Activated CD4-positive, alpha-beta T cell treated with anti-CD3 and anti-CD28 coated beads, Interleukin-2, amount 10 ng/mL, durations not matched to agents 7 days and 5 days (primary cell): ENCODE measurements around the gene RASL10A. TPM values are rescaled to one million over a fixed set of nuclear protein-coding genes. Genes with fewer than 3 reads are reported as not detected.
"Not testable (repeated sequence)": the region's sequence is repeated elsewhere in the genome, so short reads cannot be mapped to it uniquely, and the experiment has no call there.

Experiments
- CTCF ChIA-PET: fragments of 350-600 bp; sonication (Branson Sonifier 250); formaldehyde crosslinking; loops from one replicate; lab custom pipeline; 2021; ENCODE audit warnings: antibody characterized with exemption; lab: Charles Lee
- POLR2A ChIA-PET: fragments of 350-600 bp; sonication (Branson Sonifier 250); formaldehyde crosslinking; loops from one replicate; lab custom pipeline; 2021; ENCODE audit warnings: antibody characterized with exemption; lab: Charles Lee
- DNase-seq: peaks from one replicate; pipeline ENCODE4 v3.0.0-alpha.2; 2020
- H3K27ac Mint-ChIP-seq: one replicate; pipeline ENCODE4 v1.8.0; 2021; ENCODE audit warnings: mild to moderate bottlenecking, moderate library complexity, mixed read lengths
- H3K27me3 Mint-ChIP-seq: one replicate; pipeline ENCODE4 v1.8.0; 2021; ENCODE audit warnings: mixed read lengths
- H3K36me3 Mint-ChIP-seq: one replicate; pipeline ENCODE4 v1.8.0; 2021; ENCODE audit warnings: low read depth, mixed read lengths
- H3K4me1 Mint-ChIP-seq: one replicate; pipeline ENCODE4 v1.8.0; 2021; ENCODE audit warnings: mixed read lengths
- H3K4me3 Mint-ChIP-seq: one replicate; pipeline ENCODE4 v1.8.0; 2021; ENCODE audit warnings: mild to moderate bottlenecking, moderate library complexity, mixed read lengths
- H3K9me3 Mint-ChIP-seq: one replicate; pipeline ENCODE4 v1.8.0; 2021; ENCODE audit warnings: mixed read lengths
- total RNA-seq, 2 experiments: library from RNA; stranded (reverse); gene quantifications; one replicate each; pipeline ENCODE4 v1.2.3, GENCODE V29; 2021

Gene RASL10A, protein sequence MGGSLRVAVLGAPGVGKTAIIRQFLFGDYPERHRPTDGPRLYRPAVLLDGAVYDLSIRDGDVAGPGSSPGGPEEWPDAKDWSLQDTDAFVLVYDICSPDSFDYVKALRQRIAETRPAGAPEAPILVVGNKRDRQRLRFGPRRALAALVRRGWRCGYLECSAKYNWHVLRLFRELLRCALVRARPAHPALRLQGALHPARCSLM
- under 1 TPM; 0.37 to 0.92 TPM for total RNA-seq

DNA sequence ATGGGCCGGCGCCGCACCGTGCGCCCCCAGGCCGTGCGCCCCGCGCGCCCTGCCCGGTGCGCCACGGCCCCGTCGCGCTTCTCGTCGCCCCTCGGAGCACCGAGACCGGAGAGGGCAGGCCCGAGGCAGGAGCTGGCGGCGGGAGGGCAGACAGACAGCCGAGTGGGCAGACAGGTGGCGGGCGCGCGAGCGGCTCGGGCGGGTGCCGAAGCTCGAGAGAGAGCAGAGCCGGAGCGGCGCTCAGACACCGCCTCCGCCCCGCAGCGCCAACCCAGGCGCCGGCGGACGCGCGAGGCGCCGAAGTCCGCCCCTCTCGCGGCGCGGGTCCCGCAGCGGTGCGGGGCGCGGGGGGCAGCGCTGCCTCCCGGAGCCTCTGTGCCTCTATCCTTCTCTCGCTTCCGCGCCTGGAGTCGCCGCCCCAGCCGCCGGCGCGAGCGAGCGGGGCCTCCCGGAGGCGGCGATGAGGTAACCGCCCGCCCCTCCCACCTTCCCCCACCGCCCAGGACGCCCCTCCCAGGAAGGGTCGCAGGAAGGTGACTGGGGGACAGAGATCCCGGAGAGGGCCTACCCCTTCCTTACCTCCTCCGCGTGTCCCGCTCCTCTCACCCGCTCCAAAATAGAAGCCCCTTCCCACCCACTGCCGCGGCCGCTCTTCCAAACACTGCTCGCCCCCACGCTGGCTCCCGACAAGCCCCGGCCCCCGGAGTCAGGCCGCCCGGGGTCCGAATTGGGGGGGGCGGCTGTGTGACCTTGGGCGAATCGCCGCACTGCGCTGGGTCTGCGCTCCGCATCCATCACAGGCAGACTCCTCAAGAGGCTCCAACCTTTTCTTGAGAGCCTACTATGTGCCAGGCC lies at the start of gene RASL10A:
TSS of gene RASL10A (minus strand) at position 412 of the 855 bp plus-strand sequence. CDS start 451 bp downstream, outside the sequence.
- Mint-ChIP-seq H3K4me1 (peaks cover 19% of the 10 kb centered on the region), H3K9me3 (no peaks in the 10 kb centered on the region), H3K4me3 (peak within 1 kb of the TSS; percentile 20), H3K36me3 (peaks cover 2% of the 10 kb centered on the region), H3K27ac (peak within 1 kb of the TSS; percentile 73), H3K27me3 (peaks cover 45% of the 10 kb centered on the region)
- POLR2A ChIA-PET: no interaction called here
- DNase-seq: no peak
- CTCF ChIA-PET: no interaction called here

DNA sequence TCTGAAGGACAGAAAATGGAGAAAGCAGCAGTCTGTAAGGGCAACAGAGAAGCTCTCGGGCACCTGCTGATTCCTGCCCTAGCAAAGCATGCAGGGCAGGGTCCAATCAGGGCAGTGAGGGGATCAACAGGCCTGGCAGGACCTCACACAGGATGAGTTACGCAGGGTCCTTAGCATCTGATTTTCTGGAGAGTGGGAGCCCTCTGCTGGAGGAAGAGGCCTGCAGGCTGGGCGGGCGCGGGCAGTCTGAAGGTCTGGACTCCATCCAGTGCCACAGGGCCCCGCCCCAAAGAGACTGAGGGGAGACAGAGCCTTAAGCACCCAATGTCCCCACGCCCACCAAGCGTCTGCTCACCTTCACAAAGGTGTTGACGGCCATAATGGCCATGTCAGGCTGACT lies 44.0 kb upstream of the RASL10A start:
- Mint-ChIP-seq H3K27ac (no peak overlapping the region), H3K4me3 (no peak overlapping the region), H3K4me1 (no peaks in the 10 kb centered on the region), H3K27me3 (no peaks in the 10 kb centered on the region), H3K36me3 (peaks cover 21% of the 10 kb centered on the region), H3K9me3 (no peaks in the 10 kb centered on the region)
- ChIA-PET POLR2A (no interaction called here), CTCF (interaction anchor here (1.5 kb wide), 1 partner anchor 15 kb away, joined by 5 read pairs; no protein-coding TSS in a partner anchor)
- no peak for DNase-seq

DNA sequence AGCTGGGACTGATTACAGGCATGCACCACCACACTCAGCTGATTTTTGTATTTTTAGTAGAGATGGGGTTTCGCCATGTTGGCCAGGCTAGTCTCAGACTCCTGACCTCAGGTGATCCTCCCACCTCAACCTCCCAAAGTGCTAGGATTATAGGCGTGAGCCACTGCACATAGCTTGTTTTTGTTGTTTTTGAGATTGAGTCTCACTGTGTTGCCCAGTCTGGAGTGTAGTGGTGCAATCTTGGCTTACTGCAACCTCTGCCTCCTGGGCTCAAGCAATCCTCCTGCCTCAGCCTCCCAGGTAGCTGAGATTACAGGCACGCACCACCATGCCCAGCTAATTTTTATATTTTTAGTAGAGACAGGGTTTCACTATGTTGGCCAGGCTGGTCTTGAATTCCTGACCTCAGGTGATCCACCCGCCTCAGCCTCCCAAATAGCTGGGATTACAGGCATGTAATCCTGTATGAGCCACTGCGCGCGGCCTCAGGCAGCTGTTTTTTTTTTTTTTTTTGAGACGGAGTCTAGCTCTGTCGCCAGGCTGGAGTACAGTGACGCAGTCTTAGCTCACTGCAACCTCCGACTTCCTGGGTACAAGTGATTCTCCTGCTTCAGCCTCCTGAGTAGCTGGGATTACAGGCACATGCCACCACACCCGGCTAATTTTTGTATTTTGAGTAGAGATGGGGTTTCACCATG lies 41.8 kb upstream of the RASL10A start:
- H3K4me1 Mint-ChIP-seq, H3K27ac Mint-ChIP-seq, H3K4me3 Mint-ChIP-seq, H3K27me3 Mint-ChIP-seq, DNase-seq, POLR2A ChIA-PET, H3K9me3 Mint-ChIP-seq: not testable (repeated sequence)
- CTCF ChIA-PET: interaction anchor here (1.1 kb wide), 1 partner anchor 12 kb away, joined by 6 read pairs; no protein-coding TSS in a partner anchor
- peaks cover 24% of the 10 kb centered on the region for H3K36me3 Mint-ChIP-seq

DNA sequence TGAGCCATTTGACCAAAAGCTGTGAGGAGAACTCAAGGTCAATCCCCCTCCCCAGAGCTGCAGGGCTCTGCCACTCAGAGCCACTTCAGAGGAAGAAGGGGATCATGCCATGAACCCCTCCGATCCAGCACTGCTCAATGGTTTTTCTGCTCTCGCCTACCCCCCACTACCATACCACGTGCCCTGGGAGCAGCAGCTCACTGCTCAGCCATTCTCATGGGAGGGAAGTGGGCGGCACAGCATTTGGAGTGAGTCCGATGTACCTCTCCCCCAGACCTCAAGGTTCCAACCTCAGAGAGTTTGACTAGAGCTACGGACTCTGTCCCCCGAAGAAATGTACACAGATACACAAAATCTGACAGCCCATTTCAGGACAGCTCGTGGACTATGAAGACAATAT lies 38.4 kb upstream of the RASL10A start:
- ChIA-PET POLR2A (no interaction called here), CTCF (interaction anchor here (1.1 to 2.1 kb wide), 2 partner anchors 9 to 17 kb away, joined by 4 to 10 read pairs; no protein-coding TSS in a partner anchor)
- Mint-ChIP-seq H3K27me3 (no peaks in the 10 kb centered on the region), H3K27ac (no peak overlapping the region), H3K4me3 (no peak overlapping the region), H3K4me1 (no peaks in the 10 kb centered on the region), H3K9me3 (no peaks in the 10 kb centered on the region), H3K36me3 (peaks cover 33% of the 10 kb centered on the region)
- no peak for DNase-seq

DNA sequence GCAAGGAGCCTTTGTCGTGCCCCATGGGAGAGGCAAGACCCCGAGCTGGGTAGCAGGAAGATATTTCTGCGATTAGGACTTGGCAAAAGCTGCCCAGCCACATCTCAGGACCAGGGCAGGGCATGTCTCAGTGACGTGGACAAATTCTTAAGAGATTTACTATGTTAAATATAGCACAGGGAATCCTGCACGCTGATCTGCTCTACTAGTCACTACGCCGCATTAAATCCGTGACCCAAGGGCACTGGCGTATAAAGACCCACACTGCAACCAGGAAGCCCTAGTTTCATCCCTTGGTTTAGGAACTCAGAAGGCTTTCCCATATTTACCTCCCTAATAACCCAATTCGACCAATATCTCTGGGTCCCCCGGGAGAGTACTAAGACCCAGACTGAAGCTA lies 37.8 kb upstream of the RASL10A start:
- no peaks in the 10 kb centered on the region for H3K4me1 Mint-ChIP-seq
- H3K36me3 Mint-ChIP-seq: peaks cover 33% of the 10 kb centered on the region
- CTCF ChIA-PET: interaction anchor here (1.1 kb wide), 1 partner anchor 16 kb away, joined by 4 read pairs; no protein-coding TSS in a partner anchor
- H3K4me3 Mint-ChIP-seq: no peak overlapping the region
- POLR2A ChIA-PET: no interaction called here
- H3K27me3 Mint-ChIP-seq: no peaks in the 10 kb centered on the region
- DNase-seq: no peak
- no peak overlapping the region for H3K27ac Mint-ChIP-seq
- H3K9me3 Mint-ChIP-seq: no peaks in the 10 kb centered on the region

DNA sequence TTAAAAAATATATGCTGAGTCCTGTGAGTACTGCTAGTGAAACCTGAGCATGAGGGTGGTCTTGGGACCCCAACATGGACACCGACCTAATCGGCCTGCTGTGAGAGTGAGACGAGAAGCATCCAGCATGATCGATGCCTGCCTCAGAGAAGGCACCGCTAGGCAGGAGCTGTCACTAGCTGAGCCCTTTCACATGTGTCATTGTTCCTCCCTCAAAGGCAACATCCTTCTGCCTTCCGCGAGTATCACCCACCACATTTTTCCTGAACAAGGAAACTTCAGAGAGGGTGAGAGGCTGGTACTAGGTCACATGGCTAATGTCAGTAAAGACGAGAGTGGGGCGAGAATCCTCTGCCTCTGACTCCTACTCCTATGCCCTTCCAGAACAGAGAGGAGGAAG lies 37.3 kb upstream of the RASL10A start:
- ChIA-PET CTCF (no interaction called here), POLR2A (no interaction called here)
- H3K36me3 Mint-ChIP-seq: peaks cover 32% of the 10 kb centered on the region
- no peak overlapping the region for H3K27ac Mint-ChIP-seq
- H3K9me3 Mint-ChIP-seq: no peaks in the 10 kb centered on the region
- no peaks in the 10 kb centered on the region for H3K27me3 Mint-ChIP-seq
- H3K4me3 Mint-ChIP-seq: no peak overlapping the region
- DNase-seq: no peak
- no peaks in the 10 kb centered on the region for H3K4me1 Mint-ChIP-seq

DNA sequence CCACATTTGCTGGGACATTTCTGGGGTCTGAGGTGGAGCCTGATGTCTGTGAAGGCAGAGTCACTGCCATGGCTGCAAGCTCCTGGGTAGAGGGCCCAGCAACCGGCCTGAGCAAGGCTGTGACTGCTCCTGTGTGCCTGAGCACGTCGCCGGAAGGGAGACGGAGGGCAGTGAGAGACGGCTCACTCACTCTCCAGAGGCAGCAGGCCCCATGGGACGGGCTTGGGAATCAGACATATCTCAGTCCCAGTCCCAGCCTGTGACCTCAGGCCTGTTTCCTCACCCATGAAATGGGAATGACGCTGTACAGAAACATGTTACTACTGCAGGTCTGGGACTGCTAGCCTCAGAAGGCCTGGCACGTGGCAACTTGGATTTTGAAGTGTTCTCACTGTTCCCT lies 36.4 kb upstream of the RASL10A start:
- CTCF ChIA-PET: no interaction called here
- Mint-ChIP-seq H3K4me3 (no peak overlapping the region), H3K27me3 (no peaks in the 10 kb centered on the region), H3K36me3 (peaks cover 35% of the 10 kb centered on the region), H3K4me1 (no peaks in the 10 kb centered on the region), H3K27ac (no peak overlapping the region), H3K9me3 (no peaks in the 10 kb centered on the region)
- no peak for DNase-seq
- POLR2A ChIA-PET: no interaction called here

DNA sequence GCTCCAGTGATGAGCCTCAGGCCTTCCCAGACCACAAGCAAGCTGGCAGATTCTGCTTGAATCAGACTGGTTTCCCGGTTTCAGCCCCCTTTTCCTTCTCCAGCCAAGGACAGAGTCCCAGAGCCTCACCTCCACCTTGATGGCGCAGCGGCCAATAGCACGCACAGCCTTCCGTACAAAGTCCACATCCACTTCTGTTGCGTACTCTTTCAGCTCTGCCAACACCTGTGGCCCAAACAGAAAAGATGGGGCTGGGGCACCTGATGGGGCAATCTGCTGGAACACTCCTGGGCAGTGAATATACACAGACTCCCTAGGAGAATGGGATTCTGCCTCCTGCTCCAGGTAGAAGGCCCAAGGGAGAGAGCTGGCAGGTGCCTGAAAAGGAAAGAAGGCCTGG lies 35.5 kb upstream of the RASL10A start:
- CTCF ChIA-PET: no interaction called here
- H3K36me3 Mint-ChIP-seq: peaks cover 40% of the 10 kb centered on the region
- no peaks in the 10 kb centered on the region for H3K4me1 Mint-ChIP-seq
- no peak overlapping the region for H3K27ac Mint-ChIP-seq
- no peak overlapping the region for H3K4me3 Mint-ChIP-seq
- POLR2A ChIA-PET: no interaction called here
- no peaks in the 10 kb centered on the region for H3K9me3 Mint-ChIP-seq
- no peak for DNase-seq
- no peaks in the 10 kb centered on the region for H3K27me3 Mint-ChIP-seq

DNA sequence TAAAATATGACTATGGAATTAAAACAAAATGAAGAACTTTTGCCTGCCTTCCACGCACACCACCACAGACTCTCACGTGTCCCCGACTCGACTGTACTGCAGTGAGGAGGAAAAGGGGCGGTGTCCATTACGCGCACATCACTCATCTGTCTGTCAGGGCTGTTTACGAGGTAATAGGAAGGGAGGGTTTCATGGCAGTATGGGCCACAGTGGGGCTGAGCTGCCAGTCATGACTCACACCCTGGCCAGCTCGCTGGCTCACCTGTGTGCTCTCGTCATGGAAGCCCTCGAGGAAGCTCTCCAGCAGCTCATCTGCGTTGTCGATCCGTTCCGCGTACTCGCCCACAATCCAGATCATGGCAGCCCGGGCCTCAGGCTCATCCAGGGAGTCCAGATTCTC lies 33.5 kb upstream of the RASL10A start:
- POLR2A ChIA-PET: no interaction called here
- no peaks in the 10 kb centered on the region for H3K9me3 Mint-ChIP-seq
- no peaks in the 10 kb centered on the region for H3K4me1 Mint-ChIP-seq
- H3K27me3 Mint-ChIP-seq: no peaks in the 10 kb centered on the region
- no peak overlapping the region for H3K4me3 Mint-ChIP-seq
- H3K36me3 Mint-ChIP-seq: peaks cover 40% of the 10 kb centered on the region
- DNase-seq: no peak
- no peak overlapping the region for H3K27ac Mint-ChIP-seq
- CTCF ChIA-PET: no interaction called here

DNA sequence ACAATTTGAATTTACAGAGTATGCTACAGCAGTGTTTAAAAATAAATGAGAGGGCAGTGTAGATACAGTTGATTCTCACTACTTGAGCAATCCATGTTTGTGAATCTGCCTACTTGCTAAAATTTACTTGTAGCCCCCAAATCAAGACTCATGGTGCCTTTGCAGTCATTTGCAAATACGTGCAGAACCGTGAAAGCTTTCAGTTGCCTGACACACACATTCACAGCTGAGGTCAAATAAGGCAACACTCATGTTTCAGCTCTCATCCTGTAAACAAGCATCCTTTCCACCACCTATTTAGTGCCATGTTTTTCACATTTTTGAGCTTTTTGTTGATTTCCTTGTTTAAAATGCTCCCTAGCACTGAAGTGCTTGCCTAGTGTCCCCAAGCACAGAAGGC lies 32.5 kb upstream of the RASL10A start:
- H3K27me3 Mint-ChIP-seq: no peaks in the 10 kb centered on the region
- ChIA-PET POLR2A (no interaction called here), CTCF (no interaction called here)
- H3K9me3 Mint-ChIP-seq: no peaks in the 10 kb centered on the region
- H3K36me3 Mint-ChIP-seq: peaks cover 38% of the 10 kb centered on the region
- DNase-seq: no peak
- no peak overlapping the region for H3K4me3 Mint-ChIP-seq
- no peaks in the 10 kb centered on the region for H3K4me1 Mint-ChIP-seq
- H3K27ac Mint-ChIP-seq: no peak overlapping the region

DNA sequence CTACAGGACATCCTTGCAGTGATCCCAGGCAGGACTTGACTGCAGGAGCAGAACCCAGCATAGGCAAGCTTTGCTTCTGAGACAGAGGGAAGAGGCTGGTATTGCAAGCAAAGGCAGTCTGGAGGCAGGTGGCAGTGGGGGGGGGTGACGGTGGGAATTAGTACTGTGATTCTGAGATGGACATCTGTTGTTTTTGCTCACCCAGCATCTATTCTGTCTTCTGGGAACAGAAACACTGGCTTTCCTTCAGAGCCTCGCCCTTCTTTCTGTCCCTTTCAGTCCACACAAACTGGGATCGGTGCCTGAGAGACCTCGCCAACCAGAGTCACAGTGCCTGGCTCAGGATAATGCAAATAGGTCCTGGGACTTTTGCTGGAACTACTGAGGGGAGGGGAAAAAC lies 31.2 kb upstream of the RASL10A start:
- no peaks in the 10 kb centered on the region for H3K4me1 Mint-ChIP-seq
- DNase-seq: no peak
- ChIA-PET CTCF (interaction anchor here (1.0 to 3.6 kb wide), 2 partner anchors 8 to 46 kb away, joined by 3 to 10 read pairs; no protein-coding TSS in a partner anchor), POLR2A (no interaction called here)
- no peak overlapping the region for H3K27ac Mint-ChIP-seq
- no peak overlapping the region for H3K4me3 Mint-ChIP-seq
- H3K36me3 Mint-ChIP-seq: peaks cover 44% of the 10 kb centered on the region
- H3K27me3 Mint-ChIP-seq: no peaks in the 10 kb centered on the region
- no peaks in the 10 kb centered on the region for H3K9me3 Mint-ChIP-seq

DNA sequence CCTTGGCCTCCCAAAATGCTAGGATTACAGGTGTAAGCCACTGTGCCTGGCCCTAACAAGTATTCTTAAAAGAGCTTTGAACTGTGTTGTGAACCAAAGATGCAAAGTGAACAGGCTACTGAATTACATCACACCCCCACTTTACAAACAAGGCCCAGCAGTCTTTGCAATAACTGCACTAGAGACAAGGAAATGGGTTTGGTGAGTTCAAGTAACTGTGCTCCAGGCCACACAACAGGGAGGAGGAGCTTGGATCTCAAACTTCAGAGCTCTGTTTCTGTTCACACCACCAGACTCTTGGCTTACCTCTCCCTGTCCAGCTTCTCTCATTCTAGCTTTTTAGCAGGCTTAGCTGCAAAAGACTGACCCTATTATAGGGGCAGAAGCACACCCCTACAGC lies 30.4 kb upstream of the RASL10A start:
- Mint-ChIP-seq H3K4me1 (no peaks in the 10 kb centered on the region), H3K27me3 (no peaks in the 10 kb centered on the region), H3K27ac (peak overlapping the region; percentile 41), H3K4me3 (no peak overlapping the region), H3K9me3 (no peaks in the 10 kb centered on the region), H3K36me3 (peaks cover 39% of the 10 kb centered on the region)
- CTCF ChIA-PET: interaction anchor here (0.8 to 3.6 kb wide), 2 partner anchors 9 to 42 kb away, joined by 3 to 10 read pairs; no protein-coding TSS in a partner anchor
- POLR2A ChIA-PET: no interaction called here
- DNase-seq: no peak

DNA sequence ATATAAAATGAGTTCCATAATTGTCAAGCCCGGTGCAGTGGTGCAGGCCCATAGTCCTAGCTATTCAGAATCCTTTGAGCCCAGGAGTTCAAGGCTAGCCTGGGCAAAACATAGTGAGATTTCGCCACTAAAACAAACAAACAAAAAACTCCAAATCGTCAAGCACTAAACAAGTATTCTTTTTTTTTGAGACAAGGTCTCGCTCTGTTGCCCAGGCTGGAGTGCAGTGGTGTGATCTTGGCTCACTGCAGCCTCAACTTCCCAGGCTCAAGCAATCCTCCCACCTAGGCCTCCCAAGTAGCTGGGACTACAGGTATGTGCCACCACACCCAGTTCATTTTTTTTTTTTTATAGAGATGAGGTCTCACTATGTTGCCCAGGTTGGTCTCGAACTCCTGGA lies 29.4 kb upstream of the RASL10A start:
- POLR2A ChIA-PET, H3K27ac Mint-ChIP-seq, H3K27me3 Mint-ChIP-seq, H3K9me3 Mint-ChIP-seq, H3K4me3 Mint-ChIP-seq, DNase-seq, H3K4me1 Mint-ChIP-seq: not testable (repeated sequence)
- CTCF ChIA-PET: interaction anchor here (3.6 kb wide), 1 partner anchor 10 kb away, joined by 10 read pairs; no protein-coding TSS in a partner anchor
- H3K36me3 Mint-ChIP-seq: peaks cover 37% of the 10 kb centered on the region
